HepG2 (cell line): ENCODE results near the gene CAPN11. TPM values are rescaled to one million over a fixed set of nuclear protein-coding genes. Genes with fewer than 3 reads are reported as not detected.

ENCODE experiments used
- ATAC-seq: fragments of 200-7000 bp; cut with Tn5 transposase; 3 replicates; pipeline ENCODE4 v1.9.1; 2020; ENCODE audit warnings: mild to moderate bottlenecking, moderate library complexity
- BruUV-seq: library from RNA; stranded (reverse); fragments of 400-500 nt; replicated peaks from 2 replicates; lab custom pipeline; 2021; lab: Mats Ljungman, UMichigan
- CTCF ChIA-PET: fragments of 300-600 bp; formaldehyde crosslinking; extraction: SDS; loops from one replicate; lab custom pipeline; 2021; ENCODE audit warnings: low total read pairs, inconsistent platforms, low intra/inter-chr PET ratio; lab: Yijun Ruan, JAX
- POLR2A ChIA-PET: fragments of 350-600 bp; sonication (Branson Sonifier 250); formaldehyde crosslinking; loops from one replicate; lab custom pipeline; 2020; ENCODE audit warnings: antibody characterized with exemption, inconsistent platforms; lab: Yijun Ruan, JAX
- DNase-seq: peaks from one replicate; pipeline ENCODE4 v3.0.0-alpha.2; 2015; ENCODE audit warnings: low spot score
- FAIRE-seq: peaks from 3 replicates; lab custom pipeline; 2011; peaks lifted over from hg19 to GRCh38; lab: Jason Lieb, UNC
- H2AFZ ChIP-seq: one replicate; pipeline ENCODE4 v1.6.1; 2011; ENCODE audit warnings: low read length, inconsistent platforms
- H3K27ac ChIP-seq: fragments of 300-600 bp; 3 replicates; pipeline ENCODE4 v1.8.0; 2011; ENCODE audit warnings: mixed run types, mild to moderate bottlenecking, mixed read lengths, low read length, inconsistent platforms; ENCODE audit not compliant: insufficient read depth; ENCODE audit errors: extremely low read length
- H3K27me3 ChIP-seq, 2 experiments: fragments of 200-600 bp in 1 of 2; 2 replicates in 1 of 2; 3 replicates in 1 of 2; pipeline versions ENCODE4 v1.6.0 to v1.8.0; 2011; ENCODE audit warnings: low read length in 2 of 2, mild to moderate bottlenecking in 2 of 2, moderate library complexity in 2 of 2, inconsistent platforms in 1 of 2; ENCODE audit not compliant: insufficient read depth in 2 of 2, control insufficient read depth in 1 of 2
- H3K36me3 ChIP-seq, 2 experiments: fragments of 200-600 bp in 1 of 2; replicated peaks in 1 of 2; 2 replicates in 1 of 2; 3 replicates in 1 of 2; pipeline versions ENCODE4 v1.5.1 to v1.8.0; 2011; ENCODE audit warnings: low read length in 2 of 2, inconsistent platforms in 1 of 2; ENCODE audit not compliant: insufficient read depth in 2 of 2, control insufficient read depth in 1 of 2
- H3K4me1 ChIP-seq: 2 replicates; pipeline ENCODE4 v1.5.1; 2012; ENCODE audit warnings: low read length, inconsistent platforms; ENCODE audit not compliant: insufficient read depth
- H3K4me2 ChIP-seq: 2 replicates; pipeline ENCODE4 v1.6.0; 2011; ENCODE audit warnings: low read depth, low read length, inconsistent platforms
- H3K4me3 ChIP-seq, 3 experiments: fragments of 200-600 bp in 1 of 3; sonication (generic), shearing (Covaris generic) in 1 of 3; replicated peaks in 1 of 3; 2 replicates each; pipeline ENCODE4 v1.5.1; 2011 to 2016; ENCODE audit warnings: low read length in 3 of 3, inconsistent platforms in 2 of 3, low read depth in 2 of 3, mild to moderate bottlenecking in 2 of 3, control low read depth in 1 of 3, mixed read lengths in 1 of 3; ENCODE audit not compliant: insufficient read depth in 1 of 3
- H3K79me2 ChIP-seq: one replicate; pipeline ENCODE4 v1.6.1; 2011; ENCODE audit warnings: low read length, inconsistent platforms; ENCODE audit not compliant: insufficient read depth
- H3K9ac ChIP-seq: 2 replicates; pipeline ENCODE4 v1.6.0; 2011; ENCODE audit warnings: mild to moderate bottlenecking, low read depth, low read length, inconsistent platforms; ENCODE audit not compliant: insufficient read depth
- H3K9me3 ChIP-seq: 2 replicates; pipeline ENCODE4 v1.5.1; 2012; ENCODE audit warnings: mild to moderate bottlenecking, low read length
- H4K20me1 ChIP-seq: 2 replicates; pipeline ENCODE4 v1.6.0; 2011; ENCODE audit warnings: inconsistent platforms, mild to moderate bottlenecking, low read length, moderate library complexity; ENCODE audit not compliant: insufficient read depth
- GATAD1 ChIP-seq: IDR thresholded peaks from 2 replicates; pipeline ENCODE4 v1.6.1; 2016; ENCODE audit warnings: missing genetic modification reagents, missing compliant biosample characterization
- GTF3A ChIP-seq: sonication (generic); formaldehyde crosslinking; conservative IDR thresholded peaks from 2 replicates; pipeline ENCODE4 v1.4.0; 2020; ENCODE audit warnings: mild to moderate bottlenecking, missing genetic modification reagents
- HNRNPK ChIP-seq: fragments of 200-400 bp; formaldehyde crosslinking; IDR thresholded peaks from 2 replicates; pipeline ENCODE4 v1.6.1; 2018; ENCODE audit warnings: low read length, low read depth, moderate library complexity, mild to moderate bottlenecking; ENCODE audit not compliant: poor library complexity, severe bottlenecking
- HOXA3 ChIP-seq: sonication (generic); formaldehyde crosslinking; IDR thresholded peaks from 2 replicates; pipeline ENCODE4 v1.5.0; 2020; ENCODE audit warnings: missing genetic modification reagents
- KLF9 ChIP-seq: IDR thresholded peaks from 2 replicates; pipeline ENCODE4 v1.6.1; 2016; ENCODE audit warnings: low read depth
- SMAD3 ChIP-seq: sonication (generic); formaldehyde crosslinking; IDR thresholded peaks from 2 replicates; pipeline ENCODE4 v1.4.0; 2020; ENCODE audit warnings: missing genetic modification reagents
- SNAPC2 ChIP-seq: sonication (generic); formaldehyde crosslinking; IDR thresholded peaks from 2 replicates; pipeline ENCODE4 v1.8.1; 2022; ENCODE audit warnings: mild to moderate bottlenecking, missing genetic modification reagents
- ZNF552 ChIP-seq: sonication (generic); formaldehyde crosslinking; IDR thresholded peaks from 2 replicates; pipeline ENCODE4 v1.9.0; 2022; ENCODE audit warnings: missing genetic modification reagents, mild to moderate bottlenecking, borderline replicate concordance
- ZNF616 ChIP-seq: sonication (generic); formaldehyde crosslinking; IDR thresholded peaks from 2 replicates; pipeline ENCODE4 v1.5.0; 2020; ENCODE audit warnings: low read depth, mild to moderate bottlenecking, missing genetic modification reagents
- ZNF724P ChIP-seq: sonication (generic); formaldehyde crosslinking; IDR thresholded peaks from 2 replicates; pipeline ENCODE4 v1.8.0; 2022; ENCODE audit warnings: missing genetic modification reagents, borderline replicate concordance
- WGBS: methylation state at CpG from one replicate; pipeline ENCODE4 v1.1.6; 2017; ENCODE audit warnings: low lambda C conversion rate; 5-methylcytosine and 5-hydroxymethylcytosine counted together
- in situ Hi-C: cut with HindIII; loops from 2 replicates; pipeline ENCODE4 v1.10.0; 2017; ENCODE audit warnings: low pct_unique_long_range_greater_than_20kb; ENCODE audit not compliant: extremely low pct_ligation_motif_present
- intact Hi-C: fragments of 100-400 bp; cut with micrococcal nuclease; formaldehyde crosslinking; loops from one replicate; pipeline ENCODE4 v1.10.0; 2022; ENCODE audit not compliant: unreplicated experiment
- polyA plus RNA-seq, 8 experiments: library from polyadenylated mRNA; depleted of rRNA in 3 of 8; stranded (reverse) in 7 of 8; unstranded in 1 of 8; fragments of >200 nt; fragmentation: Illumina TruSeq in 4 of 8; extraction: Trizol in 4 of 8; gene quantifications; 2 replicates each; pipeline versions ENCODE4 v1.2.1 to v1.2.3, GENCODE V29; 2011 to 2016; ENCODE audit warnings: low read depth in 4 of 8, missing spikeins in 1 of 8, mixed read lengths in 1 of 8; ENCODE audit not compliant: insufficient read depth in 1 of 8
- total RNA-seq, 5 experiments: library from RNA; depleted of rRNA; stranded (reverse); fragments of >200 nt; fragmentation: Illumina TruSeq; extraction: Trizol; gene quantifications; 2 replicates each; pipeline ENCODE4 v1.2.3, GENCODE V29; 2016; ENCODE audit warnings: low read depth in 1 of 5
- TF ChIP-seq, protein P1 (sequence below): IDR thresholded peaks from 2 replicates; pipeline ENCODE4 v1.6.1; 2016; ENCODE audit warnings: mild to moderate bottlenecking, missing biosample characterization, missing genetic modification reagents
- TF ChIP-seq, protein P2 (sequence below): sonication (generic); formaldehyde crosslinking; conservative IDR thresholded peaks from 2 replicates; pipeline ENCODE4 v1.5.0; 2020; ENCODE audit warnings: missing genetic modification reagents
- TF ChIP-seq, protein P3 (sequence below): sonication (generic); formaldehyde crosslinking; conservative IDR thresholded peaks from 2 replicates; pipeline ENCODE4 v1.8.0; 2022; ENCODE audit warnings: mild to moderate bottlenecking, moderate library complexity, missing genetic modification reagents
- TF ChIP-seq, protein P4 (sequence below): sonication (generic); formaldehyde crosslinking; conservative IDR thresholded peaks from 2 replicates; pipeline ENCODE4 v1.4.0; 2020; ENCODE audit warnings: missing genetic modification reagents
- TF ChIP-seq, protein P5 (sequence below): IDR thresholded peaks from 2 replicates; pipeline ENCODE4 v1.6.1; 2016; ENCODE audit warnings: low read depth, borderline replicate concordance
- TF ChIP-seq, protein P6 (sequence below): sonication (generic); formaldehyde crosslinking; IDR thresholded peaks from 2 replicates; pipeline ENCODE4 v1.4.0; 2020; ENCODE audit warnings: missing genetic modification reagents; ENCODE audit errors: not compliant biosample characterization

The CAPN11 gene
- total and polyA plus RNA-seq, 2 of the 13 experiments (the other 11 are each of a cell fraction or from before 2014, with no cell fraction given), result 0.07 to 0.11 TPM

DNA sequence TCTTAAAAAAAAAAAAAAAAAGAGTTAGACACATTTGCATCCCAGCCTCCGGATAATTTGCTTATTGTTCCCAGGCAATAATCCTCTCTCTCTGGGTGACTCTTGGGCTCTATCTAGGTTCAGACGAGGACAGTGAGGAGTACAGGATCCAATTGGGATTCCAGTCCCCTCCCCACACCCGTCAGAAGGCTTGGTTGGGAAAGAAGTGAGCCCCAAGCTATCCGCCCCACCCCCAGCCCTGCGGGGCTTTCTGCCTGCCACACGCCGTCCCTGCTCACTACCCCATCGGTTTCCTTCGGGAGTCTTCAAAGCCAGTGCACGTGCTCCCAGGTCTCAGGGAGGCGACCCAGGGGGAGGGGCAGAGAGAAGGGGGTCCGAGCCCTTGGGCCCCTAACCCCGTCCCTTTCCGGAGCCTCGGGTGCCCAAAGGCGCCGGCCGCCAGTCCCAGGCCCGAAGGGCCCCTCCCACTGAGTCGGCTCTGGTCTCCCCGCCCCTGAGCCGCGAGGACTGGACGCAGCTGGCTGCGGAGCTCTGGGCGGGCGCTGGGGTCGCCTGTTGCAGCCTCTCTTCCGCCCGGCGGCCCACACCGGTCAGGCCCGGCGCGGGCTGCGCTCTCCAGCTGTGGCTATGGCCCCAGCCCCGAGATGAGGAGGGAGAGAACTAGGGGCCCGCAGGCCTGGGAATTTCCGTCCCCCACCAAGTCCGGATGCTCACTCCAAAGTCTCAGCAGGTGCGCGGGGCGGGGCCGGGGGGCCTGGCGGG lies 60.6 kb downstream of the CAPN11 start:
- intact Hi-C loops (loop anchor here (2.0 kb wide), 1 partner anchor 14 kb away; no protein-coding TSS in a partner anchor), in situ Hi-C loops (no loop called here)
- peak overlapping the region; percentile 82 for H3K4me2 ChIP-seq
- H3K36me3 ChIP-seq, result no peaks in the 10 kb centered on the region
- peak; percentile 80 for DNase-seq
- H3K4me3 ChIP-seq, result peak overlapping the region; percentile 59 to 72 (median 69)
- ATAC-seq, result peak; percentile 77
- peaks cover 71% of the 10 kb centered on the region for H3K4me1 ChIP-seq
- peak overlapping the region; percentile 29 for H3K27ac ChIP-seq
- peaks cover 2% of the 10 kb centered on the region for H3K79me2 ChIP-seq
- 2% methylated on average over 16 of the region's 45 CpGs for WGBS
- ChIA-PET CTCF (no interaction called here), POLR2A (interaction anchor here (0.6 to 2.1 kb wide), 11 partner anchors 11 to 63 kb away, joined by 3 to 29 read pairs (median 4); partner anchors contain the start of genes HSP90AB1 and SLC35B2)
- H3K27me3 ChIP-seq, result peaks cover 1 to 22% of the 10 kb centered on the region in 2 experiments; a peak in 4 of 5 replicates
- no peaks in the 10 kb centered on the region for H3K9me3 ChIP-seq
- BruUV-seq, result no TSS peak
- FAIRE-seq, result peak; percentile 58
- peak overlapping the region; percentile 56; the same call in 1 of the 2 replicates for H3K9ac ChIP-seq
- peak overlapping the region; percentile 65 for H2AFZ ChIP-seq
- H4K20me1 ChIP-seq, result no peaks in the 10 kb centered on the region
- TF ChIP-seq, protein P1, sequence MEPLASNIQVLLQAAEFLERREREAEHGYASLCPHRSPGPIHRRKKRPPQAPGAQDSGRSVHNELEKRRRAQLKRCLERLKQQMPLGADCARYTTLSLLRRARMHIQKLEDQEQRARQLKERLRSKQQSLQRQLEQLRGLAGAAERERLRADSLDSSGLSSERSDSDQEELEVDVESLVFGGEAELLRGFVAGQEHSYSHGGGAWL (CRISPR knock-in tag), result peak; percentile 56; the same call in 1 of the 2 replicates
- TF ChIP-seq HNRNPK (peak; percentile 86), GTF3A (CRISPR knock-in tag) (0 out of 2 replicates have a peak, but pooled peaks have one; percentile 59), SNAPC2 (CRISPR knock-in tag) (peak; percentile 80; the same call in 1 of the 2 replicates), GATAD1 (CRISPR knock-in tag) (peak; percentile 53; the same call in 1 of the 2 replicates), ZNF616 (CRISPR knock-in tag) (peak; percentile 47), HOXA3 (CRISPR knock-in tag) (peak; percentile 75), SMAD3 (no peak; the same call in 1 of the 2 replicates), ZNF552 (peak; percentile 69; the same call in 1 of the 2 replicates), KLF9 (CRISPR knock-in tag) (peak; percentile 33; the same call in 1 of the 2 replicates), ZNF724P (CRISPR knock-in tag) (peak; percentile 87; the same call in 1 of the 2 replicates)
- TF ChIP-seq, protein P2, sequence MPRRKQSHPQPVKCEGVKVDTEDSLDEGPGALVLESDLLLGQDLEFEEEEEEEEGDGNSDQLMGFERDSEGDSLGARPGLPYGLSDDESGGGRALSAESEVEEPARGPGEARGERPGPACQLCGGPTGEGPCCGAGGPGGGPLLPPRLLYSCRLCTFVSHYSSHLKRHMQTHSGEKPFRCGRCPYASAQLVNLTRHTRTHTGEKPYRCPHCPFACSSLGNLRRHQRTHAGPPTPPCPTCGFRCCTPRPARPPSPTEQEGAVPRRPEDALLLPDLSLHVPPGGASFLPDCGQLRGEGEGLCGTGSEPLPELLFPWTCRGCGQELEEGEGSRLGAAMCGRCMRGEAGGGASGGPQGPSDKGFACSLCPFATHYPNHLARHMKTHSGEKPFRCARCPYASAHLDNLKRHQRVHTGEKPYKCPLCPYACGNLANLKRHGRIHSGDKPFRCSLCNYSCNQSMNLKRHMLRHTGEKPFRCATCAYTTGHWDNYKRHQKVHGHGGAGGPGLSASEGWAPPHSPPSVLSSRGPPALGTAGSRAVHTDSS (CRISPR knock-in tag), result no peak
- TF ChIP-seq, protein P3, sequence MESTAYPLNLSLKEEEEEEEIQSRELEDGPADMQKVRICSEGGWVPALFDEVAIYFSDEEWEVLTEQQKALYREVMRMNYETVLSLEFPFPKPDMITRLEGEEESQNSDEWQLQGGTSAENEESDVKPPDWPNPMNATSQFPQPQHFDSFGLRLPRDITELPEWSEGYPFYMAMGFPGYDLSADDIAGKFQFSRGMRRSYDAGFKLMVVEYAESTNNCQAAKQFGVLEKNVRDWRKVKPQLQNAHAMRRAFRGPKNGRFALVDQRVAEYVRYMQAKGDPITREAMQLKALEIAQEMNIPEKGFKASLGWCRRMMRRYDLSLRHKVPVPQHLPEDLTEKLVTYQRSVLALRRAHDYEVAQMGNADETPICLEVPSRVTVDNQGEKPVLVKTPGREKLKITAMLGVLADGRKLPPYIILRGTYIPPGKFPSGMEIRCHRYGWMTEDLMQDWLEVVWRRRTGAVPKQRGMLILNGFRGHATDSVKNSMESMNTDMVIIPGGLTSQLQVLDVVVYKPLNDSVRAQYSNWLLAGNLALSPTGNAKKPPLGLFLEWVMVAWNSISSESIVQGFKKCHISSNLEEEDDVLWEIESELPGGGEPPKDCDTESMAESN (CRISPR knock-in tag), result peak; percentile 82
- TF ChIP-seq, protein P4, sequence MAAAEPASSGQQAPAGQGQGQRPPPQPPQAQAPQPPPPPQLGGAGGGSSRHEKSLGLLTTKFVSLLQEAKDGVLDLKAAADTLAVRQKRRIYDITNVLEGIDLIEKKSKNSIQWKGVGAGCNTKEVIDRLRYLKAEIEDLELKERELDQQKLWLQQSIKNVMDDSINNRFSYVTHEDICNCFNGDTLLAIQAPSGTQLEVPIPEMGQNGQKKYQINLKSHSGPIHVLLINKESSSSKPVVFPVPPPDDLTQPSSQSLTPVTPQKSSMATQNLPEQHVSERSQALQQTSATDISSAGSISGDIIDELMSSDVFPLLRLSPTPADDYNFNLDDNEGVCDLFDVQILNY (CRISPR knock-in tag), result 0 out of 2 replicates have a peak, but pooled peaks have one; percentile 4
- TF ChIP-seq, protein P5, sequence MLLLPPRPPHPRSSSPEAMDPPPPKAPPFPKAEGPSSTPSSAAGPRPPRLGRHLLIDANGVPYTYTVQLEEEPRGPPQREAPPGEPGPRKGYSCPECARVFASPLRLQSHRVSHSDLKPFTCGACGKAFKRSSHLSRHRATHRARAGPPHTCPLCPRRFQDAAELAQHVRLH (CRISPR knock-in tag), result peak; percentile 60; the same call in 1 of the 2 replicates
- TF ChIP-seq, protein P6, sequence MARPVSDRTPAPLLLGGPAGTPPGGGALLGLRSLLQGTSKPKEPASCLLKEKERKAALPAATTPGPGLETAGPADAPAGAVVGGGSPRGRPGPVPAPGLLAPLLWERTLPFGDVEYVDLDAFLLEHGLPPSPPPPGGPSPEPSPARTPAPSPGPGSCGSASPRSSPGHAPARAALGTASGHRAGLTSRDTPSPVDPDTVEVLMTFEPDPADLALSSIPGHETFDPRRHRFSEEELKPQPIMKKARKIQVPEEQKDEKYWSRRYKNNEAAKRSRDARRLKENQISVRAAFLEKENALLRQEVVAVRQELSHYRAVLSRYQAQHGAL, result peak; percentile 64
